CD4-positive, alpha-beta T cell treated with Interleukin-4 for 4 hours (primary cell): ENCODE measurements around the gene VOPP1.
A peak's percentile ranks its signal among the peaks of the same experiment; 100 is the strongest.

ENCODE experiments used
- DNase-seq: peaks from one replicate; pipeline ENCODE4 v3.0.0-alpha.2; 2020

The VOPP1 gene

GRCh38 chr7:55576753-55577152 lies 4.5 kb upstream of the VOPP1 start:
- DNase-seq, result no peak

DNA sequence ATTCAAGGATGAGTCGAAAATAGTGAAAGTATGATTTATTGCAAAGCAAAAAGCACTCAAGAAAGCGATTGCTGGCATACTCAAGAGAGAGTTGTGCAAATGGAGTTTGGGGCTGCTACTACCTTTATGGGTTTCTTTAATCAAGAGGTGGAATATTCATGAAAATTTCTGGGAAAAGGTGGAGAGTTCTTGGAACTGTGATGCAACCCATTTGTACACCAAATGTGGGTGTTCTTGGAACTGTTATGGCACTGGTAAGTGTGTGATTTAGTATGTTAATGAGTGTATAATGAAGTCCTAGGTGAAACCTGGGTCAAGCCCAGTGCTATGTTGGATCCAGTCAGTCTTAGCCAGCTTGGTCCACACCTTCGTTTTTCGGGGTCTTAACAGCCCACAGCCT lies 3.4 kb upstream of the VOPP1 start:
- DNase-seq, result no peak

- no peak for DNase-seq
Observed at GRCh38 chr7:55575098-55575497, 2.8 kb upstream of the VOPP1 start.

- DNase-seq, result peak; percentile 69
Observed at GRCh38 chr7:55574051-55574717, 1.9 kb upstream of the VOPP1 start.

- no peak for DNase-seq
Observed at GRCh38 chr7:55573234-55573900, 1.1 kb upstream of the VOPP1 start.

- DNase-seq, result peak; percentile 57
Observed at GRCh38 chr7:55571511-55572377, 558 bp downstream of the VOPP1 start.

DNA sequence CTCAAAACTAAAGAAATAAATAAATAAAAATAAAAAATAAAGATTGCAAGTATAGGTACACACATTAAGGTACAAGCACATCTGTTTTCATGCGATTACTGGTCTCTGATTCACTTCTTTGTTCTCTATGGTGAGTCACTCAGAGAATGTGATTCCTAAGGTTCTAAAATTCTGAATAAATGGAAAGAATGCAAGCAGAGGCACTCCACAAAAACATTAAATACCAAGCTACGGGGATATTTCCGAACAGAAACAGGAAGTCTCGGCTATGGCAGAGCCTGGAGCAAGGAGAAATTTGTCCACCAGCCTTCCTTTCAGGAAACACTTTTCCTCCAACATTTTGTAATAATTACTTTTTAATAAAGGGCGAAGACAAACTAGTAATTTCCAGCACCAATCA lies 1.4 kb downstream of the VOPP1 start:
- DNase-seq, result peak; percentile 46

- DNase-seq, result peak; percentile 44
Observed at GRCh38 chr7:55570218-55570873, 2.0 kb downstream of the VOPP1 start.

- peak; percentile 57 for DNase-seq
Observed at GRCh38 chr7:55569797-55570196, 2.5 kb downstream of the VOPP1 start.

GRCh38 chr7:55569269-55569663 lies 3.0 kb downstream of the VOPP1 start:
- DNase-seq, result no peak

DNA sequence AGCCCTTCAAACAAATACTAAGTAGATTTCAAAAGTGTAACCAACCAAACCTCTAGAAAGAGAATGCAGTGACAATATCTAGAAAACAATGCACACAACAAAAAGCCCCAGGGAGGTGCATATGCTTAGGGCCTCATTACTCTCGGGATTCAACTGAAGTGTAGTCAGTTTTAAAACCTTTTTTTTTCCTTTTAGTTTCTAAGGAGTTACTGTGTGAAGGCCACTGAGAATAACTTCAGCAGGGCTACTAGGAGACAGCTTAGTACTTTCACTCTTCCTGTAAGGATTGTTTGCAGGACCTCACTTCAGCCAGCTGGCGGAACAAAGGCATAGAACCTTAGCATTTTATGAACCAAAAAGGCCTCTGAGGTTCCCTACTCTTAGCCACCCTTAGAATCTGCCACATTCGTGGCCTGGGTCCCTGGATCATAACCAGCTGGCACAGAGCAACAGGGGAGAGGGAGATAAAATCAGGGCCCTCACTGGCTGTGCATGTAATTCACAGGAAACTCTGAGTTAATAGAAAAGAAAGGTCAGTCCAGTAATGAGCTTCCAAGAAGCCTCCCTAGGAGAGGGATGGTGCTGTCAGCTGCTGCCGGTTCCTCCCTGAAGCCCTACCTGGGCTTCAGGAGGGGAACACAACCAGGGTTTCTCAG lies 3.6 kb downstream of the VOPP1 start:
- DNase-seq, result no peak

DNA sequence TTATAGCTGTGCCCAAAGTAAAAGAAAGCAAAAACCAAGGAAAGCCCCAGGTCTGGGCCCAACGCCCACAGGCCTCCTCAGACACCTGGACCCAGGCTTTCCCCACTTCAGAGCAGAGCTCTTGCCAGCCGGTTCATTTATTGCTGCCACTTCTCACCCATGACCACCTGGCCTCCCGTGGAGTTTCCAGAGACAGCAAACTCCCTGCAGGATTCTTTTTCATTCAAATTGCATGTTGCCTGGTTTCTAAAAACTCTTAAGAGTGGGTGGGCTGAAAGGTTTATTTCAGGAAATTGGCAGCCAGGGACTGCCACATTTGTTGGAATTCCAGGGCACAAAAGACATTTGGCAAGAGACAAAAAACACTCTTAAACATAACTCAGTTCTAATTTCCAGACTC lies 4.7 kb downstream of the VOPP1 start:
- no peak for DNase-seq

DNA sequence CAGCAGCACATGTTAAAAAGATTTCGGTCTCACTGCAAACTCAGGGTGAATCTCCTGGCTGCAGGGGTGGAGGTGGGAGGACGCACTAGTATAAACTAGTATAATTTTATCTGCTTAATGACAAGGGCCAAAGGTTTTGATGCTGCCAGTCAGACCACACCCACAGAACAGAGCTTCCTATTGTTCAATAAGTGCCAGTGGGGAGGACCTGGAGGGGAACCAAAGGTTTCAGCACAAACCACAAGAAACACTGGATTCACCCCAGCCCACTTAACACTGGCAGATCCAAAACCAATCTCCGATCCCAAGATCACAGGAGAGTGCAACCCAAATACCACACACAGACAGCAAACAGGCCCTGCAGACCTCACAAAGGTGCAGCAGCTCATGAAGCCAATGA lies 6.6 kb downstream of the VOPP1 start:
- DNase-seq, result no peak

DNA sequence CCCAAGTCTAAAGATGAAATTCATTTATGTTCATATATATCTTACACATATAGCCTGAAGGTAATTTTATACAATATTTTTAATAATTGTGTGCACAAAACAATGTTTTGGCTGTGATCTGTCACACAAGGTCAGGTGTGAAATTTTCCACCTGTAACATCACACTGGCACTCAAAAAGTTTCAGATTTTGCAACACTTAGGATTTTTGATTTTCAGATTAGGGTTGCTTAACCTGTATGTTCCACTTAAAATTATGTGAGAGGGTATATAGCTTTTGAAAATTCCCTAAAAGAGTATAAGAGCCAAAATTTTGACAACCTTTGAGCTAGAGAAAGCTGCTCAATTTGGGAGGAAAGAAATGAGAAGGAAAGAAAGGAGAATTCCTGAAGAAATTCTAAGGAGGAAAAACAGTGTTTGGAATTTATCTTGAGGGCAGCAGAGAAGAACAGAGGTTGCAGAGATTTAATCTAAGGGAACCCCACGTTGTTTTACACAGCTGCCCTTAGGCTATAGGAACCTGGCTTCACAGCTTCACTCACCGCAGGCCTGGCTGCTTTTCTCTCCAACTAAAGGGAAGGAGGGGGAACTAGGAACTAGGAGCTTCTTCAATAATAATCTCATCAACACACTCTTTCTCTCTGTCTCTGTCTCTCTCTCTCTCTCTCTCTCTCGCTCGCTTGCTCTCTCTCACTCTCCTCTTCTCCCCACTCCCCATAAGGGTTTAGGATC lies 8.5 kb downstream of the VOPP1 start:
- no peak for DNase-seq

- DNase-seq, result no peak
Observed at GRCh38 chr7:55561690-55562089, 10.6 kb downstream of the VOPP1 start.

DNA sequence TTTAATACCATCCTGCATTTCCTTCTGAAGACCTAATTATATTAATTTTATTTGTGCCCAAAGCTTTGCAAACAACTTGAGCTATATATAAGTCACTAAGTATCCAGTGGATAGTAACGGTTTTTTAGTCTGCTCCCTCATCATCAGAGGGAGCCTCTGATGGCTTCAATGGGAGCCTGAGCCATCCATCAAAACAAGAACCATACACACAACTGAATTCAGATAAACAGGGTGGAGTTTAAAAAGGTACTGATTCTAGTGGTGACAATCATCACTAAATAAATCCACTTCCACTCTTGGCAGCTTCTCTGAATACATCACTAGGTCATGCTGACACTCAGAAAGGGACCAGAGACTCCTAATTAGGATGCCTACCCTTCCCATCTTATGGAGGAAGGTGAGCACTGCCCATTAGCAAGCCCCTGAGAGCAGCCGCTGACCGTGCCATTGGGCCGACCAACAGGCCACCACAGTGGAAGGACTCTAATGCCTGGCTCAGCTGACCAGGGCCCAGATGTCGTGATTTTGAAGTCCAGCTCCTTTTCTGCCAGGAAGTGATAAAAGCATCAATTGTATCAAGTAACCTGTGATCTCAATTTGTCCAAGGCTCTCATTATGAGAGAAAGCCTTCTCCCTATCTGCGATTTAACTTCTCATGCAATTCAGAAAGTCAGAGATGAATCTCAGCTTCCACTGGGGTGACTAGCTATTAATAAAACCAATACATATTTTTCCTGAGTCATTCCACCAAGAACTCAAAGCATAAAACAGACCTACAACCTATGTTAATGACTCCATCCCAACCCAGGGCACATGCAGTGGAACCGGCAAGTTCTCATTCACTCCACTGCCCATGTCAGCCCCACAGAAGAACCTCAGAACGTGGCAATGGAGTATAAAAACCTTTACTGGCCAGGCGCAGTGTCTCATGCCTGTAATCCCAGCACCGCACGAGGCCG lies 13.1 kb downstream of the VOPP1 start:
- DNase-seq, result no peak

GRCh38 chr7:55557666-55558188 lies 14.6 kb downstream of the VOPP1 start:
- DNase-seq, result no peak

GRCh38 chr7:55556492-55556891 lies 15.8 kb downstream of the VOPP1 start:
- no peak for DNase-seq

DNA sequence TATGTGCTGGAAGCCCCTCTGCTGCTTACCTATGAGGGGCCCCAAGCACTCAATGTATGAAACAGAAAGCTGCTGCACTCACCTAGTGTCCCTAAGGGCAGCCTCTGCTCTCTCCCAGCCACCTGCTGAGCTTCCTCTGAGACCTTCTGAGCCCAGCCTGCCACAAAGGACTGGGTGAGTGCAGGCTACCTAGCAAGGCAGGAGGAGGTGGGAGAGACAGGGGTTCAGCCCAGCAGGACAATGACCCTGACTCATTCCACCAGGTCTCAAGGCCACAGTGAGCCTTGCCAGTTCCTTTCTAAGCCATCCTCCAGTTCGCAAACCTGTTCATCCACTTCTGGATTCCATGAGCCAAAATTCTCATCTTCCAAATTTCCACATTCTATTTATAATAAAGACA lies 16.3 kb downstream of the VOPP1 start:
- DNase-seq, result no peak

GRCh38 chr7:55555160-55555559 lies 17.1 kb downstream of the VOPP1 start:
- DNase-seq, result no peak

GRCh38 chr7:55554038-55554437 lies 18.3 kb downstream of the VOPP1 start:
- DNase-seq, result no peak
